GM18502 (cell line): ENCODE results near the gene ACAT1.
"Not testable (repeated sequence)": the region's sequence is repeated elsewhere in the genome, so short reads cannot be mapped to it uniquely, and the experiment has no call there.

Experiments used
- ATAC-seq: cut with Tn5 transposase; IDR thresholded peaks from one replicate; pipeline ENCODE4 v1.9.1; 2021; ENCODE audit warnings: mild to moderate bottlenecking; ENCODE audit not compliant: unreplicated experiment, poor library complexity

Gene ACAT1

DNA sequence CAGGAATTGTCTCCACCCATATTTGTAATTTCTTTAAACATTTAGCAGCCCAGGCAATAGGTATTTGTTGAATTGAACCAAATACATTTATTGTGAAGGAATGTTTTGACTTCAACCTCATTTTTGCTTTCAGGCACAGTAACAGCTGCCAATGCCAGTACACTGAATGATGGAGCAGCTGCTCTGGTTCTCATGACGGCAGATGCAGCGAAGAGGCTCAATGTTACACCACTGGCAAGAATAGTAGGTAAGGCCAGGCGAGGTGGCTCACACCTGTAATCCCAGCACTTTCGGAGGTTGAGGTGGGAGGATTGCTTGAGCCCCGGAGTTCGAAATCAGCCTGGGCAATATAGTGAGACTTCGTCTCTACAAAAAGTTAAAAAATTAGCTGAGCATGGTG is 20.9 kb downstream of the ACAT1 start:
- ATAC-seq = no peak

DNA sequence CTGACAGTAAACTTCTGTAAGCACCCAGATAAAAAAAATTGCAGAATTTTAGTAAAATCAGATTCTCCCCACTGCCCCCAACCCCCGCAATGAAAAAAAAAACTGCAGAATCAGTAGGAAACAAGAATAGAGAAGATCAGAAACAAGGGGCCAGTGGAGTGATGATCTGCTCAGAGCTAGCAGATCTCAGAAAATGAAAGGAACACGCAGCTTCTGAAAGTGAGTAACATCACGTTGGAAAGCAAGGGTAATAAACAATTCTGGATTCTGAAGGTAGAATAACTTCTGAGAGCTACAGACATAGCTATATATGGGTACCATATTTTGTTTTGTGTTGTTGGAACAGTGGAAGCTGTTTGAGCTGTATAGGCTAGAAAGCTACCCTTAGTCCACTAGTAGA is 23.2 kb downstream of the ACAT1 start:
- no peak for ATAC-seq

DNA sequence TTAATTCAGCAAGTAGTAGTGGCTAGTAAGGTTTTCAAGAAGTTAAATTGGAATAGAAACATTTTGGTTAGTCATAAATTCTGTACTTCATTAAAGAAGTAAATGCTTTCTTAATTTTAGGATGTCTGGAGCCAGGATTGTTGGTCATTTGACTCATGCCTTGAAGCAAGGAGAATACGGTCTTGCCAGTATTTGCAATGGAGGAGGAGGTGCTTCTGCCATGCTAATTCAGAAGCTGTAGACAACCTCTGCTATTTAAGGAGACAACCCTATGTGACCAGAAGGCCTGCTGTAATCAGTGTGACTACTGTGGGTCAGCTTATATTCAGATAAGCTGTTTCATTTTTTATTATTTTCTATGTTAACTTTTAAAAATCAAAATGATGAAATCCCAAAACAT is 25.8 kb downstream of the ACAT1 start:
- ATAC-seq = no peak

DNA sequence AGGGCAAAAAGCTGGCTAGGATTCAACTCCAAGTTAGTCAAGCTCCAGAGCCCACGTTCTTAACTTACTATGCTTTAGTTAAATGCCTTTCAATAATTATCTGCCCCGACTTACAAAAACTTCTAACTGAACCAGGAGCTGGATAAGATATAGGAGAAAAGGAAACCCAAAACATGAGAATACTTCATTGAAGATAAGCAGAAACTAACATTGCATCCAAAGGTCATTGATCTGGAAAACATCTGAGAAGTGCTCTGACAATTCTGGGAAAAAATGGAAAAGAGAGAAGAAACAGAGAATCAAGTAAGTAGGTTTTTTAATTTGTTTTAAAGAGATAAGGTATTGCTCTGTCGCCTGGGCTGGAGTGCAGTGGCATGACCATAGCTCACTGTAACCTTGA is 27.2 kb downstream of the ACAT1 start:
- no peak for ATAC-seq

DNA sequence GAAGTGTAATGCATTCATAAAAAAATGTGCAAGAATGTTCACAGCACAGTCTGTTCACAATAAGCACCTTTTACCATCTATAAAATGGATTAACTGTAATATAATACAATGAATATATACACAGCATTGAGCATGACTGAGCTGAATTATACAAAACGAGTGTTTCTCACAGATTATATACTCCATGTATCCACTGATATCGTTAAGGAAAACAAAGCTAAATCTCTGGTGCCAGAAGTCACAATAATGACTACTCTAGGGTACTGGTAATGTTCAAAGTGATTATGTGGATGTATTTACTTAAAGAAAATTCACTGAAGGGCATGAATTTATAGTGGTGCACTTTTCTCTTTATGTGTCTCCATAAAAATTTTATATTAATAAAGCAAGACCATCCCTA is 33.2 kb downstream of the ACAT1 start:
- ATAC-seq = no peak

DNA sequence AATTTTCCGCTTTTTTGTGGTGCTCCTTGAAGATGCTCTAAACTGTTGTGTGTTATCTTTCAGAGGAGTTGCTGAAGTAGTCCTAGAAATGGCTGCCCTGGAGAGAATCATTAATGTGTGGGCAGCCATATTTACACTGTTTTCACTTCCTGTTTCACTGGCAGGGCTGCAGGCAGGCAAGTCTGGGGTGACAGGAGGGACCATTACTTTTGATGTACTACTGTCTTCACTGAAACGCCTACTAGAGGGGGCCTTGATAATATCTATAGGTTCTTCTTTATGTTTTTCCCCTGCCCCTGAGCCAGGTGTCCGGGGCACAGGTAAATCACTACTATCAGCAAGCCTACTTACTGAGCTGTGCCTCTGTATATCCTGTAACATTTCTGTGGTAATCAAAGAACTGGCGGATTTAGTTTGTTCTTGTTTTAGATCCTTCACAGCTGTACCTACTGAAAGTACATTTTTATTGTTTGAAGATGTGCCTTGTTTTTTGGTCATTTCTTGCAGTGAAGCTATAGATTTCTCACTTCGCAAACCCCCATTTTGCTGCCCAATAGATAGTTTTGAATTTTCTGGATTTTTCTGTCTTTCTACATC is 39.7 kb downstream of the ACAT1 start:
- ATAC-seq = peak; percentile 99

DNA sequence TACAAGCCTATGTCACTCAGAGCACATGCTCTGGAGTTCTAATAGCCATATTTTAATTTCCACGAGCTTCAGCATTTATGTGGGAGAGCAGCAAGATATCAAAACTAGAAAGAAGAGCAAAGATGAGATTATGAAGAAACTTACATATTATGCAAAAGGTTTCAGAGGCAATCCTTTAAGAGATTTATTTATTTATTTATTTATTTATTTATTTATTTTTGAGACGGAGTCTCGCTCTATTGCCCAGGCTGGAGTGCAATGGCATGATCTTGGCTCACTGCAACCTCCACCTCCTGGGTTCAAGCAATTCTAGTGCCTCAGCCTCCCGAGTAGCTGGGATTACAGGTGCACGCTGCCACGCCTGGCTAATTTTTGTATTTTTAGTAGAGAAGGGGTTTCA is 41.5 kb downstream of the ACAT1 start:
- not testable (repeated sequence) for ATAC-seq

DNA sequence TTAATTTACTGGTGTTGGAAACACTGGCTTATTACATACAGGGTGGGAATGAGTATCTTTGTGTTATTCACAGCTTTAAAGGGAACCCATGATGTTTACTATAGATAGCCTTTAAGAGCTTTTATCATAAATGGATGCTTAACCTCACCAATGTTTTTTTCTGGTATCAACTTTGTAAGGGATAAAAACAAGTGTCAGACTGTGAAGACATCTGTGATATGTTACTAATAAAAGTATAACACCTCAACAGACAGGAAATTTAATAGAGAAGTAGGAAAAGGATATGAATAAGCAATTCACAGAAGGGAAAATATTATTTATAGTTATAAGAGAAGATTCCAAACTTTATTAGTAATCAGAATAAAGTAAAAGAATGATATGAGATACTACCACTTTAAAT is 46.3 kb downstream of the ACAT1 start:
- no peak for ATAC-seq

DNA sequence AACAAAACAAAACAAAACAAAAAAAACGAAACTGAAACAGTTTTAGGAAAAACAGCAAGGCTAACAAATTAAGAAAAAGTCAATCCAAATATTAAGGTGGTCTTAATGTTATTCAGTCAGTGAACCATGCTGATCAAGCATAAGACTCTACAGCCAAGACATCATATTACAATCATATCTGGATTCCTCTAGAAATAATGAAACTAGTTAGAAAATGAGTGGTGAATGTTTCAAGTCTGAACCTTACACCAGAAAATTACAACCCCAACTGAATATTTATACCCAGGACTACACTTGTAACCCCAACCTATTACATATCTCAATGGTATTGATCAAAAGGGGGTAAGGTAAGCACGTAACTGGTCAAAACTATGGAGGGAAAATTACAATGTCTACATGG is 48.8 kb downstream of the ACAT1 start:
- peak; percentile 60 for ATAC-seq

DNA sequence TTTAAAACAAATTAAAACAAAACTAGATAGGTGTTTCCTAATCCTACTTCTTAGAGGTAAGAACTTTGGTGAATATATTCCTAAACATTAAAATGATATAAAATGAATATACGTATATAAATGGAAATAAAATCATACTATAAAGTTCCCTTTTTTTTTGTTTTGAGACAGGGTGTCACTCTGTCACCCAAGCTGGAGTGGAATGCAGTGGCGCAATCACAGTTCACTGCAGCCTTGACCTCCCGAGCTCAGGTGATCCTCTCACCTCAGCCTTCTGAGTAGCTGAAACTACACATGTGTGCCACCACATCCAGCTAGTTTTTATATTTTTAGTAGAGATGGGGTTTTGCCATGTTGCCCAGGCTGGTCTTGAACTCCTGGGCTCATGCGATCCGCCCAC is 56.2 kb downstream of the ACAT1 start:
- ATAC-seq = no peak

DNA sequence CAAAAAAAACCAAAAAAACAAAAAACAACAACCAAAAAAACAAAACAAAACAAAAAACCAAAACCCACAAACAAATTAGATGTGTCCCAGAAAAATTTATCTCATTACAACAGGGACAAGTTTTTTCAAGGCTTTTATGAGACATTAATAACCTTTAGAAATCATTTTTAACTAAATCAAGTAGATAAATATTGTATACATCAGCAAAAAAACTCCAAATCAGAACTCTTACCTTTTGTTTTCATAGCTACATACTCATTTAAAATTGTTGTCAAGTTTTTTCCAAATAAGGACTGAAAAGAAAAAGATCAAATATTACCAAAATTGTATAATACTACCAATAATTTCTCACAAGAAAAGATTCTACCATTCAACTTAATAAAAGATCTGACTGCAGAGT is 72.4 kb downstream of the ACAT1 start:
- no peak for ATAC-seq

DNA sequence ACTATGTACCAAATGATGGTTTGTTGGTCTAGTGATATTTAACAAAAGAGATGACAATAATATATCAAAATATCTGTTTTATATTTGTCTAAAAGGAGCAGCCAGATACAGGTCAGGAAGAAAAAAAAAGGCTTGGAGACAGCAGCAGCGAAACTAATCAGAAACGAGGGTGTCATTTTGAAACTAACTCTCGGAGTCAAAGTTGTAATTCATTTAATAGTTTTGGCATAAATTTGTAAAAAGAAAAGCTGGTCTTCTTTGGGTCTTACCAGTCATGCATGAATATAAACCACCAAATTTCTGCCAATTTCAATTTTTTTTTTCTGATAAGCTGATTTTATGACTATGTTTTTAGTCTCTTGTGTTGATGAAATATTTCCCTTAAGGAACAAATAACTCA is 75.5 kb downstream of the ACAT1 start:
- ATAC-seq = no peak
